UCSD-AML1 (cell line): ENCODE measurements around the gene PLEKHA7.
"Not testable (repeated sequence)": the region's sequence is repeated elsewhere in the genome, so short reads cannot be mapped to it uniquely, and the experiment has no call there.

Experiments used
- DNase-seq: peaks from one replicate; lab custom pipeline; 2025; ENCODE audit not compliant: unreplicated experiment; lab: John Stamatoyannopoulos, UW

The PLEKHA7 gene

DNA sequence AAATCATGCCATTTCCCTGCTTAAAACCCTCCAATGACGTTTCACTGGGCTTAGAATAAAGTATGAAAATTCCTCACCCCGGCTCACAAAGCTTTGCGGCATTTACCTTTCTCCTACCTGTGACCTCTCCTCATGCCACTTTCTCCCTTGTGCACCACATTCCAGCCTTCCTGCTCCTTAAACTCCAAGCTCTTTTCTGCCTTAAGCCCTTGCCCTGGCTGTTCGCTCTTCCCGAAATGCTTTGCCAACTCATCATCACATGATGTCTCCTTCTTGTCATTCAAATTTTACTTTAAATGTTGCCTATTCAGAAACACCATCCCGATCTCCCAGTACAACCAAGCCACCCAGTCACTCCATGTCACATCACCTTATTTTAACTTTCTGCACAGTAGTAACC is 2.0 kb downstream of the PLEKHA7 start:
- no peak for DNase-seq

DNA sequence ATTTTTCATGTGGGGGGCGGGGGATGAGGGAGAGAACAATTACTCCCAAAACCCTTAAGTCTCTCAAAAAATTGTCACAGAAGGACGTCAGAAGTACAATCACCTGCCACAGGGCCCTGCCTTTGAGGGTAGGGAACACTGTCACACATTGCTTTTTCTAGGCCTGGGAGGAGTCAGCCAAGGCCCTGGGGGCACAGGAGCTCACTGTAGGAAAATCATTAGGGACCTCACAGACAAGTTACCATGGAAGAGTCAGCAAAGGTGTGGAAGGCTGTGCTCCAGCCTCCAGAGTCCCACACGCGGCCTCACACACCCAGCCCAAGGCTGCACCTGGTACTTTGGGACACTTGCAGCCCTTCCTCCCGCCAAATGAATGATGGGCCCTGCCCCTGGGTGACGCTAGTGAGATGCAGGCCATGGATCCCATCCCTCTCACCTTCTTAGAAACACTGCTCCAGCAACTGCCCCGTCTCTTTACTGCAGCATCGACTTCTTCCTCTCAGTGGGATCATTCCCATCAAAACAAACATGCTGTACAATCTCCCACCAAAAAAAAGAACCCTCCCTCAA is 3.3 kb downstream of the PLEKHA7 start:
- DNase-seq, result no peak

GRCh38 chr11:17008099-17008498 is 6.1 kb downstream of the PLEKHA7 start:
- DNase-seq, result no peak

DNA sequence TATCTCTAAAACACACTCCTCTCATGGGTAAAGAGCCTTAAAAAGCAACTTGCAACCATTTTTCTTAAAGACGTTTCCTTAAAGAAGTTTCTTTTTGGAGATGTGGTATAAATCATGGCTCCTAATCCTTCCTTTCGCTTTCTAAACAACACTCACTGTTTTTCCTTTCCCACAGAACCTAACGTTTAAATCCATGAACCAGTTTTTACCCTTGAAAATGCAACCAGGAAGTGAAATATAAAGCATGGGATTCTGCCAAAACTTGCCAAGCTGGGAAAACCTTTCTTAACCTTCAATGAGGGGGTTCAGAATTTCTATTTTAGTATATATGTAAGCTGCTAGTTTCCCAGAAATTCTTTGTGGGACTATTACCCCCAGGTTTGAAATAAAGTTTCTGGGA is 8.6 kb downstream of the PLEKHA7 start:
- no peak for DNase-seq

DNA sequence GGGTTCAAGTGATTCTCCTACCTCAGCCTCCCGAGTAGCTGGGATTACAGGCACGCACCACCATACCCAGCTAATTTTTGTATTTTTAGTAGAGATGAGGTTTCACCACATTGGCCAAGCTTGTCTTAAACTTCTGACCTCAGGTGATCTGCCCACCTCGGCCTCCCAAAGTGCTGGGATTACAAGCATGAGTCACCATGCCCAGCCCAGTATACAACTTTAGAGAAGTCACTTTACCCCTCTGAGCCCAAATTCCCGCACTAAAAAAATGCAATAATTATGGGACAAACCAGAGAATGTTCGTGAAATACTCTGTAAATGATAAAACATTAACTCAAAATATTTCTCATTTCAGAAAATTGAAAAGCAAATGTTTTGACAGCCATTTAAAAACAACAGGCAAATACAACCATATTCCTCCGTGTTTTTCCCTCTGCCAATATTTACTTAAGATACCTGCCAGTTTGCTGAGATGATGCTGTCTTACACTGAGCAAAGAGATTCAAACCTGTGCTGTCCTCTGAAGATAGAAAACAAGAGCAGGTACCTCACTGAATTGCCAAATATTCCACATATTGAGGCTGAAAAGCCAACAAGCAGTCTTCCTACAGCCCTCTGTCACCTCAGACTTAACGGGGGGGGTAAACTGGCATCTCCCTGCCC is 9.6 kb downstream of the PLEKHA7 start:
- DNase-seq, result no peak

DNA sequence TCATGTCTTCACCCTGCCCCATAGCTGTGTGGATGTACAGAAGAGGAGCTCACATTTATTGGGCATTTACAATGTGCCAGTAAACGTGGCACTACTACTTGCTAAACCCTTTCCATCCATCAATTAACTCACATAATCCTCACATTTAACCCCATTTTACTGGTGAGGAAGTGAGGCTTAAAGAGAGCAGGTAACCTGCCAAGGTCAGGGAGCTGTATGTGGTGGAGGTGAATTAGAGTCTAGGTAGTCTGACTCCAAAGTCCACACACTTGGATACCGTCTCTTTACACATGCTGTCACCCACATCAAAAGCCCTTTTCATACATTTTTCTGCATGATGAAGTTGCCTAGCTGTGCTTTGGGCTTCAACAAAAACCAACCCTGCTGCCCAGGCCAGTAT is 10.8 kb downstream of the PLEKHA7 start:
- no peak for DNase-seq

- no peak for DNase-seq
Observed at GRCh38 chr11:17002543-17002942, 11.7 kb downstream of the PLEKHA7 start.

DNA sequence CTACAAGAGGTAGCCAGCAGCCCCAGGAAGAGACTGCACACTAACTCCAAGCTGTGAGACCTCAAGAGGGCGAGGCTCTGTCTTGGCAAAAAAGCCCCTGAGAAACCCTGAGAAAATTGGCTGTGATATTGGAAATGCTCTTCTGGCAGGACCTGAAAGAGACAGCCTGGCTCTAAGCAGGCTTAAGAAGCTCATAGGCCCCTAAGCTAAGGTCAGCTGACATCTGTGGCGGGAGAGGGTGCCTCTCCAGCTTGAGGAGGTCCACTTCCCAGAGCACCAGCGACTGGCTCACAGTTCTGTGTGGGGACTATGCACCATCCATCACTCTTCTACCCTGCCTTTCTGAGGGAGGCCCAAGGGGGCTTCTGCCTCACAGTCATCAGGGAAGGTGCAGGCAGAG is 12.4 kb downstream of the PLEKHA7 start:
- no peak for DNase-seq

GRCh38 chr11:17000987-17001386 is 13.2 kb downstream of the PLEKHA7 start:
- no peak for DNase-seq

- DNase-seq, result not testable (repeated sequence)
Observed at GRCh38 chr11:17000253-17000652, 14.0 kb downstream of the PLEKHA7 start.

- no peak for DNase-seq
Observed at GRCh38 chr11:16999116-16999515, 15.1 kb downstream of the PLEKHA7 start.

DNA sequence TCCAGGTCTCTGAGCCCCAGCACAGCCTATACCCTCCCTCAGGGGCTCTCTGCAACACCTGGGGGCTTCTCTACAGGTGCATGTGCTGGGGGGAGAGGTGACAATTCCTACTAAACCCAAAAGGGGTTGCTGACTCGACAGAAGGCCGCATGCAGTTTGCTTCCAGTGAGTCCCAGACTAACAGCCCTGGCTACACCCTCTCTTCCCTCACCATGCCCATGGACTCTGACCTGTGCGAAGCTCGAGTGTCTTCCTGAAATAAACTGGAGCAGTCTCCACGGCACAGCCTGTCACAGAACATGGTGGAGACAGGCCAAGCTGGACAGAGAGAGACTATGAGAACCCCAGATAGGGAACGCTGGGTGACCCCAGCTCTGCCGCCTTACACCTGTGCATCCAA is 16.6 kb downstream of the PLEKHA7 start:
- DNase-seq, result no peak

GRCh38 chr11:16993495-16993894 is 20.7 kb downstream of the PLEKHA7 start:
- no peak for DNase-seq

- DNase-seq, result no peak
Observed at GRCh38 chr11:16992846-16993245, 21.4 kb downstream of the PLEKHA7 start.

GRCh38 chr11:16989554-16989953 is 24.7 kb downstream of the PLEKHA7 start:
- no peak for DNase-seq

DNA sequence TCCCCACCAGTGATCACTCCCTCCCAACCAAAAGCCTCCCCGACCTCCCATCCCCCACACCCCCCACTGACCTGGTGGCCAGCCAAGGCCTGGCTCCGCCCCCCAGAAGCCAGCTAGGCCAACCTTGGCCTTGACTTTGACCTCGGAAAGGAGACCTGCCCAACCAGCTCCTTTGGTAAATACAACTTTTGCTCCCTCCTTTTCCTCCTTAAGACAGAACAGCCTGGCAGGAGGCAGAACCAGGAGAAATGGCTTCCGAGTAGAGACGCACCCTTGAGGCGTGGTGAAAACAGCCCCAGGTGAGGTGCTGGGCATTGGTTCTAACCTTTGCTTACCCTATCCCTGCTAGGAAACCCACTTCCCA is 27.0 kb downstream of the PLEKHA7 start:
- DNase-seq, result no peak

DNA sequence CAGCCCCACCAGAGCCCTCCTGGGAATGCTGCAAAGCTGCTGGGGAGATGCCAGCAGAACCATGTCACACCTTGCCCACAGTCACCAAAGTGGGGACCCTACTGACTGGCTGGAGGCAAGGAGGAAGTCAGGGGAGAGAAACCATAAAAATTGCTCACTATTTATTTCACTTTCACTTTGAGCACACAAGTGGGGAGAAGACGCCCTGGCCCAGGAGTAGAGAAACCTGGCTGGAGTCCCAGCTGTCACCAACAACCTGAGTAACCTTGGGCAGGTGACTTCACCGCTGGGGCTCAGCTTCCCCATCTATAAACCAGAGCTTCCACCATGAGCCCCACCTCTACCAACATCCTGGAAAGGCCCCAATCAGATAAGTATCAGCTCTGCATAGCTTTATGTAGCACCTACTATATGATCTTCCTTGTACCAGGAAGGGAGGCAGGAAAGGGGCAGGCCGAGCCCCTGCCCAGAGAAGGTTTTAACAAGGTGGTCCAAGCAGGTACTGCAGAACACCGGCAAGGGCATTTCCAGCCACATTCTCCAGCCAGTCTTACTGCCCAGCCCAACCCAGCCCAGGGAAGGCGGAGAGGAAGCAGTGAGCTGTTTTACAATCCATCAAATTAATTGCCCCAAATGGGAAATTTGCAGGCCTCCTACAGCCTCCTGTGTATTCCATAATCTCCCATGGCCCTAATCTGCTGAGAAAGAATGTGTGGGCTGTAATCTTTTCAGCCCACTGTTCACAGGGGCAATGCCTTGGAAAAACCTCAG is 27.6 kb downstream of the PLEKHA7 start:
- DNase-seq, result no peak

- no peak for DNase-seq
Observed at GRCh38 chr11:16985297-16985696, 28.9 kb downstream of the PLEKHA7 start.

DNA sequence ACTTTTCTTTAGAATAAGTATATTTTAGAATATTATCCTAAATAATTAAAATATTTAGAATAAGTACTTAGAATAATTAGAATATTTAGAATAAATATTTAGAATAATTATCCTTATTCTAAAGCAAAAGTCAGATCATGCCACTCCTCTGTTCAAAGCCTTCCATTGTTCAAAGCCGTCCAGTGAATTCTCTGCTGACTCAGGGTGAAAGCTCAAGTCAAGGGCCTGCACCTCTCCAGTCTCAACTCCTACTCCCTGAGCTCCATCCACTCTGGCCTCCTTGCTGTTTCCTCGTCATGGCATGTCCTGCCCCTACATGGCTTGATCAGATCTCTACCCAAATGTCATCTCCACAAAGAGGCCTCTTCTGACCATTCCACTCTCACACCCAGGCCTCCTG is 30.0 kb downstream of the PLEKHA7 start:
- no peak for DNase-seq

DNA sequence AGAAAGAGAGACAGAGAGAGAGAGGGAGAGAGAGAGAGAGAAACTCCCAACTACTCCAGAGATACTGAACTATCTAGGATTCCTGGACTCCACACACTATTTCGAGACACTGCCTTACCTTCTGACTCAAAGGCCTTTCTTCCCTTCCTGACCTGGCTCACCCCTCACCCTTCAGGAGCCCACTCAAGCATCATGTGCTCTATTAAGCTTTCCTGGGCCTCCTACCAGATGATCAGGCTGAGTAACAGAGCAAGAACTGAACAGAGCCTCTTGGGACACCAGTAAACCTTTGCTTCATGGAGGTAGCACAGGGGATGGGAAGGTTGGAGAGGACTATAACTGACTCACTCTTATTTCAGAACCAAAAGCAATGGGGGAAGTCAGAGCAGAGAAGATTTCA is 31.4 kb downstream of the PLEKHA7 start:
- DNase-seq, result no peak

- DNase-seq, result no peak
Observed at GRCh38 chr11:16982256-16982671, 31.9 kb downstream of the PLEKHA7 start.

DNA sequence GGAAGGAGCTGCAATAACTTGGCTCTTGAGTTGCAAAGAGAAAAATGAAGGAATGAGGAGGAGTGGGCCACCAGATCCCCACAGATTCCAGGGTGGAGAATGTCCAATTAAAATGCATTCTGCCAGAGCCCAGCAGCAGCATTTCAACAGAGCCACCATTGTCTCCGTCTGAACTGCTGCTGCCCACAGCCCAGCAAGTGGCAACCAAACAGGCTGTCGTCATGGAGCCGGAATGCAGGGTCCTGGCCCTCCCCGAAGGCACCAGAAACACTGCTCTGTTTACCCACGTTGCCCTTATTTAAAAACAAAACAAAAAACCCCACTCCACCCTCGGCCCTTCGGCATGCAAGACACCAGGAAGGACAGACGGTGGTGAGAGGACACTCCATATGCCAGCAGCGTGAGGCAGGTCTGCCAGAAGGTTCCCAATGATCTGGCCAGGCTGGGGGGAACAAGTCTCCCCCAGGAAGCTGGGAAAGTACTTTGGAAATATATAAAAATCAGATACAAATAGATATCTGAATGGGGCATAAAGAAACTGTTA is 32.5 kb downstream of the PLEKHA7 start:
- DNase-seq, result no peak
